ENCODE data around the gene ZFAND2B.

- TF ChIP-seq, protein P1, sequence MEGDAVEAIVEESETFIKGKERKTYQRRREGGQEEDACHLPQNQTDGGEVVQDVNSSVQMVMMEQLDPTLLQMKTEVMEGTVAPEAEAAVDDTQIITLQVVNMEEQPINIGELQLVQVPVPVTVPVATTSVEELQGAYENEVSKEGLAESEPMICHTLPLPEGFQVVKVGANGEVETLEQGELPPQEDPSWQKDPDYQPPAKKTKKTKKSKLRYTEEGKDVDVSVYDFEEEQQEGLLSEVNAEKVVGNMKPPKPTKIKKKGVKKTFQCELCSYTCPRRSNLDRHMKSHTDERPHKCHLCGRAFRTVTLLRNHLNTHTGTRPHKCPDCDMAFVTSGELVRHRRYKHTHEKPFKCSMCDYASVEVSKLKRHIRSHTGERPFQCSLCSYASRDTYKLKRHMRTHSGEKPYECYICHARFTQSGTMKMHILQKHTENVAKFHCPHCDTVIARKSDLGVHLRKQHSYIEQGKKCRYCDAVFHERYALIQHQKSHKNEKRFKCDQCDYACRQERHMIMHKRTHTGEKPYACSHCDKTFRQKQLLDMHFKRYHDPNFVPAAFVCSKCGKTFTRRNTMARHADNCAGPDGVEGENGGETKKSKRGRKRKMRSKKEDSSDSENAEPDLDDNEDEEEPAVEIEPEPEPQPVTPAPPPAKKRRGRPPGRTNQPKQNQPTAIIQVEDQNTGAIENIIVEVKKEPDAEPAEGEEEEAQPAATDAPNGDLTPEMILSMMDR (IDR thresholded peaks at IDR 0.05), result no peak
- no peak for TF ChIP-seq POLR2A (IDR thresholded peaks at IDR 0.05)
Measured at GRCh38 chr2:219216535-219216915, 9.9 kb downstream of the ZFAND2B start.
